Ishikawa (cell line): ENCODE data around the gene ENHO.

Experiments
- CEBPB ChIP-seq: IDR thresholded peaks from 2 replicates; pipeline ENCODE4 v1.6.1; 2012
- CREB1 ChIP-seq: IDR thresholded peaks from 2 replicates; pipeline ENCODE4 v1.6.1; 2012; ENCODE audit warnings: low read depth
- EGR1 ChIP-seq: IDR thresholded peaks from 2 replicates; pipeline ENCODE4 v1.6.1; 2012
- EP300 ChIP-seq: IDR thresholded peaks from 2 replicates; pipeline ENCODE4 v1.6.1; 2012; ENCODE audit warnings: borderline replicate concordance
- FOXM1 ChIP-seq: IDR thresholded peaks from 2 replicates; pipeline ENCODE4 v1.6.1; 2012; ENCODE audit warnings: low read depth, borderline replicate concordance
- NFIC ChIP-seq: IDR thresholded peaks from 2 replicates; pipeline ENCODE4 v1.6.1; 2012
- RAD21 ChIP-seq: IDR thresholded peaks from 2 replicates; pipeline ENCODE4 v1.6.1; 2012; ENCODE audit warnings: low read depth
- TAF1 ChIP-seq: IDR thresholded peaks from 2 replicates; pipeline ENCODE4 v1.6.1; 2012; ENCODE audit warnings: low read depth, mild to moderate bottlenecking
- TCF12 ChIP-seq: IDR thresholded peaks from 2 replicates; pipeline ENCODE4 v1.6.1; 2012; ENCODE audit warnings: low read depth
- TEAD4 ChIP-seq: IDR thresholded peaks from 2 replicates; pipeline ENCODE4 v1.6.1; 2012
- YY1 ChIP-seq: IDR thresholded peaks from 2 replicates; pipeline ENCODE4 v1.6.1; 2012; ENCODE audit warnings: low read depth
- ZBTB7A ChIP-seq: IDR thresholded peaks from 2 replicates; pipeline ENCODE4 v1.6.1; 2012; ENCODE audit warnings: low read depth
- TF ChIP-seq, protein P1 (sequence below): IDR thresholded peaks from 2 replicates; pipeline ENCODE4 v1.6.1; 2012; ENCODE audit warnings: low read depth, mild to moderate bottlenecking
- TF ChIP-seq, protein P2 (sequence below): IDR thresholded peaks from 2 replicates; pipeline ENCODE4 v1.6.1; 2012
- TF ChIP-seq, protein P3 (sequence below): IDR thresholded peaks from 2 replicates; pipeline ENCODE4 v1.6.1; 2012

Gene ENHO

DNA sequence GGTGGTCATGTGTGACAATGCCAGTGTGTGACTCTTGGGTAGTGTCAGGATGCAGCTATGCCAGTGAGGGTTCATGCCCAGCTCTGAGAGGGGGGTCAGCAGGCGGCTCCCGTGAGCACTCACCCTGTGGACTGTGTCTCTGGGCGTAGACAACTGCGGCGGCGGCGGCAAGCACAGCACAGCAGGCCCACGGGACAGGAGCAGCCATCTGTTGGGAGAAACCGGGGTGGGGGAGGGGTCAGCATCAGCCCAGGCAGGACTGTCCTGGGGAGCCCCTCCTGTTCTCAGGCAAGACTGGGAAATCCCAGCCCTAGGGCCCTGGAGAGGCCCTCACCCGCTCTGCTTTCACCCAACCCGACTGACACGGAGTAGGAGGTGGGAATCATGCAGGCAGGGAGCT is 46.0 kb upstream of the ENHO start:
- TF ChIP-seq ZBTB7A (no peak), NFIC (no peak), TCF12 (no peak), RAD21 (no peak), YY1 (no peak), CEBPB (no peak), CREB1 (no peak), EGR1 (no peak), EP300 (no peak), TEAD4 (no peak), TAF1 (no peak), FOXM1 (no peak)
- TF ChIP-seq, protein P1, sequence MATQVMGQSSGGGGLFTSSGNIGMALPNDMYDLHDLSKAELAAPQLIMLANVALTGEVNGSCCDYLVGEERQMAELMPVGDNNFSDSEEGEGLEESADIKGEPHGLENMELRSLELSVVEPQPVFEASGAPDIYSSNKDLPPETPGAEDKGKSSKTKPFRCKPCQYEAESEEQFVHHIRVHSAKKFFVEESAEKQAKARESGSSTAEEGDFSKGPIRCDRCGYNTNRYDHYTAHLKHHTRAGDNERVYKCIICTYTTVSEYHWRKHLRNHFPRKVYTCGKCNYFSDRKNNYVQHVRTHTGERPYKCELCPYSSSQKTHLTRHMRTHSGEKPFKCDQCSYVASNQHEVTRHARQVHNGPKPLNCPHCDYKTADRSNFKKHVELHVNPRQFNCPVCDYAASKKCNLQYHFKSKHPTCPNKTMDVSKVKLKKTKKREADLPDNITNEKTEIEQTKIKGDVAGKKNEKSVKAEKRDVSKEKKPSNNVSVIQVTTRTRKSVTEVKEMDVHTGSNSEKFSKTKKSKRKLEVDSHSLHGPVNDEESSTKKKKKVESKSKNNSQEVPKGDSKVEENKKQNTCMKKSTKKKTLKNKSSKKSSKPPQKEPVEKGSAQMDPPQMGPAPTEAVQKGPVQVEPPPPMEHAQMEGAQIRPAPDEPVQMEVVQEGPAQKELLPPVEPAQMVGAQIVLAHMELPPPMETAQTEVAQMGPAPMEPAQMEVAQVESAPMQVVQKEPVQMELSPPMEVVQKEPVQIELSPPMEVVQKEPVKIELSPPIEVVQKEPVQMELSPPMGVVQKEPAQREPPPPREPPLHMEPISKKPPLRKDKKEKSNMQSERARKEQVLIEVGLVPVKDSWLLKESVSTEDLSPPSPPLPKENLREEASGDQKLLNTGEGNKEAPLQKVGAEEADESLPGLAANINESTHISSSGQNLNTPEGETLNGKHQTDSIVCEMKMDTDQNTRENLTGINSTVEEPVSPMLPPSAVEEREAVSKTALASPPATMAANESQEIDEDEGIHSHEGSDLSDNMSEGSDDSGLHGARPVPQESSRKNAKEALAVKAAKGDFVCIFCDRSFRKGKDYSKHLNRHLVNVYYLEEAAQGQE, result no peak
- TF ChIP-seq, protein P2, sequence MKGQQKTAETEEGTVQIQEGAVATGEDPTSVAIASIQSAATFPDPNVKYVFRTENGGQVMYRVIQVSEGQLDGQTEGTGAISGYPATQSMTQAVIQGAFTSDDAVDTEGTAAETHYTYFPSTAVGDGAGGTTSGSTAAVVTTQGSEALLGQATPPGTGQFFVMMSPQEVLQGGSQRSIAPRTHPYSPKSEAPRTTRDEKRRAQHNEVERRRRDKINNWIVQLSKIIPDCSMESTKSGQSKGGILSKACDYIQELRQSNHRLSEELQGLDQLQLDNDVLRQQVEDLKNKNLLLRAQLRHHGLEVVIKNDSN, result no peak
- TF ChIP-seq, protein P3, sequence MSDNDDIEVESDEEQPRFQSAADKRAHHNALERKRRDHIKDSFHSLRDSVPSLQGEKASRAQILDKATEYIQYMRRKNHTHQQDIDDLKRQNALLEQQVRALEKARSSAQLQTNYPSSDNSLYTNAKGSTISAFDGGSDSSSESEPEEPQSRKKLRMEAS, result no peak

GRCh38 chr9:34568133-34568532 is 45.3 kb upstream of the ENHO start:
- TF ChIP-seq ZBTB7A (no peak), CREB1 (no peak), YY1 (no peak), NFIC (no peak), RAD21 (no peak), EGR1 (no peak), CEBPB (no peak), TEAD4 (no peak), TCF12 (no peak), TAF1 (no peak), FOXM1 (no peak), EP300 (no peak)
- TF ChIP-seq, protein P3, result no peak
- TF ChIP-seq, protein P1, result no peak
- TF ChIP-seq, protein P2, result no peak

GRCh38 chr9:34566972-34567371 is 44.2 kb upstream of the ENHO start:
- TF ChIP-seq NFIC (no peak), RAD21 (no peak), EGR1 (no peak), TAF1 (no peak), CREB1 (no peak), EP300 (no peak), TEAD4 (no peak), YY1 (no peak)
- TF ChIP-seq, protein P3, result no peak
- TF ChIP-seq, protein P1, result no peak

- TF ChIP-seq TCF12, result no peak
- TF ChIP-seq CEBPB, result no peak
- no peak for TF ChIP-seq YY1
- TF ChIP-seq, protein P1, result no peak
- no peak for TF ChIP-seq NFIC
- no peak for TF ChIP-seq RAD21
- TF ChIP-seq EP300, result no peak
- no peak for TF ChIP-seq FOXM1
- TF ChIP-seq EGR1, result no peak
- TF ChIP-seq ZBTB7A, result no peak
- TF ChIP-seq, protein P3, result no peak
- TF ChIP-seq CREB1, result no peak
Observed at GRCh38 chr9:34566322-34566721, 43.5 kb upstream of the ENHO start.
